Embryonic facial prominence (tissue), 1 donor: ENCODE measurements around the gene GPR142.

Experiments
- DNase-seq: peaks from one replicate; pipeline ENCODE4 v3.0.0-alpha.2; 2016; ENCODE audit errors: extremely low spot score

GPR142 gene

DNA sequence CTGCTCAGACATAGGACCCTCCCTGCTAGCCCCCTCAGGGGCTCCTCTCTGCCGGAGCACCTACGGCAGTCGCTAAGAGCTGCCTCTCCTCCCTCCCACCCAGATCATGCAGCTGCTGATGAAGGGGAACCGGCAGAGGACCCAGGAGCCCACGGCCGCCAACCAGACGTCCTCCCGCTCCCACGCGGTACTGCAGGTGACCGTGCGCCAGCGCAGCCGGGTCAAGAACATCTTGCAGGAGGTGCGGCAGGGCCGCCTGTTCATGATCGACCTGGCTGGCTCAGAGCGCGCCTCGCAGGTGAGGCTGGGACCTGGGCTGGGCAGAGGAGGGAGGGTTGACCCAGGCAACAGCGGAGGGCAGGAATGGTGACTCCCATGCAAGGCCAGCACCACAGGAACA lies 22.6 kb upstream of the GPR142 start:
- no peak for DNase-seq

DNA sequence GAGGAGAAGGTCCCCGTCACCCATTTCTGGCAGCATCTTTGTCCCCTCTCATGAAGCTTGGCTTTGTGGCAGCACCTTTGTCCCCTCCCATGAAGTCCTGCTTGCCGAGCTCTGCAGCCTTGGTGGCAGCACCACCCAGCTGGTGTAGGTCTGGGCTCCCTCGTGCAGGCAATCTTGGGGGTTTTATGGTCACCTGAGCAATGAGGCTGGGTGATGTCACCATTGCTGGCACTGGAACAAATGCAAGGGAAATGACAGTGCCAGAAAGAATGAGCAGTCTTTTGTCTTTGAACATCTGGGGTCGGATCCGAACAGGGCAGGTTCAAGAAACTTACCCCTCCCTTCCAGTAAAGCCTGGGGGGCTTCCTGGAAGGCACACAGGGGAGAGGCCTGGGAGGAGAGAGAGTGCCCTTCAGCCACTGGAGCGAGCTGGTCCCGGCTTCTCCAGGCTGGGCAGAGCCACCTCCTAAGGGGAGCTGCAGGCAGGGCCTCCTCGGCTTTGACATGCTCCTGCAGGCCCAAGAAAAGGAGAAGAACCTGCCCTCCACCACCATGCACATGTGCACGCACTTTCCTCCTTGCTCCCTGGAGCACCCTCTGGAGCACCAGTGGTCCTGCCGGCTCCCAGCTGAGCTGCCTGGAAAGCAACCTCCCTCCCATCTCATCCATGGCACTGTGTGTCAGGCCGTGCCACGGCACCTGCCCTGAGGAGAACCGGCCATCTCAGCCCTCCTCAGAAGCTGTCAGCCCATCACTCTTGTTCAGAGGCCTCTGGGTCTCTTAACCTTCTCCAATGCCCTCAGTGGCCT lies 21.7 kb upstream of the GPR142 start:
- DNase-seq = no peak

DNA sequence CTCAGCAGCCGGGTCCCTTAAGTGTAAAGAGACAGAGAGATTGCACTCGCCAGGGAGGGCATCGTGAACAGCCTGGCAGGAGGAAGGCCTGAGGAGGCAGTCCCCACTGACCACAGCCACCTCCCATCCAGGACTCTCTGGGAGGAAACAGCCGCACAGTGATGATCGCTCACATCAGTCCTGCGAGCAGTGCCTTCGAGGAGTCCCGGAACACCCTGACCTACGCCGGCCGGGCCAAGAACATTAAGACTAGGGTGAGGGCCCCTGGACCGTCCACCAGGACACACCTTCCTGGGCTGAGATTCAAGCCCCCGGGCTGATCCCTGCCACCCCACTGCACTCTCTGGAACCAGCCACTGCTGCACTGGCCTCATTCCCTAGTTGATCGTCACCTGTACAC lies 19.7 kb upstream of the GPR142 start:
- no peak for DNase-seq

DNA sequence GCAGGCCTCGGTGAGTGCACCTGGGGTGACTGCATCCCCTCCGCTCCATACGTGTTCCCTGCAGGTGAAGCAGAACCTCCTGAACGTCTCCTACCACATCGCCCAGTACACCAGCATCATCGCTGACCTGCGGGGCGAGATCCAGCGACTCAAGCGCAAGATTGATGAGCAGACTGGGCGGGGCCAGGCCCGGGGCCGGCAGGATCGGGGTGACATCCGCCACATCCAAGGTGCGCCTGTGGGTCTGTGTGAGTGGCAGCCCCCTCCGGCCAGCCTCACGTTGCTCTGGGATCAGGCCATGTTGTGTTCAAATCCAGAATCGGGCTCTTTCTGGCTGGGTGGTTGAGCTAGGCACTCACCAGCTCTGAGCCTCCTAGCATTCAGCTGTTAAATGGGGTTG lies 18.2 kb upstream of the GPR142 start:
- no peak for DNase-seq

DNA sequence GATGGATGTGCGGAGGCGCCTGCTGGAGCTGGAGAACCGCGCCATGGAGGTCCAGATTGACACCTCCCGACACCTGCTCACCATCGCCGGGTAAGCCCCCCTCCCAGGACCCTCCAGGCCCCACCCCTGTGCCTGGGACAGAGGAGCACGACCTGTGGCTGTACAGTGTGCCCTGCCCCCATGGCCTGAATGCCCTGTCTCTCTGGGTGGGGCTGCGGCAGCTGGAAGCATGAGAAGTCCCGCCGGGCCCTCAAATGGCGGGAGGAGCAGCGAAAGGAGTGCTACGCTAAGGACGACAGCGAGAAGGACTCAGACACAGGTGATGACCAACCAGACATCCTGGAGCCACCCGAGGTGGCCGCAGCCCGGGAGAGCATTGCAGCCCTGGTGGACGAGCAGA lies 16.8 kb upstream of the GPR142 start:
- no peak for DNase-seq

DNA sequence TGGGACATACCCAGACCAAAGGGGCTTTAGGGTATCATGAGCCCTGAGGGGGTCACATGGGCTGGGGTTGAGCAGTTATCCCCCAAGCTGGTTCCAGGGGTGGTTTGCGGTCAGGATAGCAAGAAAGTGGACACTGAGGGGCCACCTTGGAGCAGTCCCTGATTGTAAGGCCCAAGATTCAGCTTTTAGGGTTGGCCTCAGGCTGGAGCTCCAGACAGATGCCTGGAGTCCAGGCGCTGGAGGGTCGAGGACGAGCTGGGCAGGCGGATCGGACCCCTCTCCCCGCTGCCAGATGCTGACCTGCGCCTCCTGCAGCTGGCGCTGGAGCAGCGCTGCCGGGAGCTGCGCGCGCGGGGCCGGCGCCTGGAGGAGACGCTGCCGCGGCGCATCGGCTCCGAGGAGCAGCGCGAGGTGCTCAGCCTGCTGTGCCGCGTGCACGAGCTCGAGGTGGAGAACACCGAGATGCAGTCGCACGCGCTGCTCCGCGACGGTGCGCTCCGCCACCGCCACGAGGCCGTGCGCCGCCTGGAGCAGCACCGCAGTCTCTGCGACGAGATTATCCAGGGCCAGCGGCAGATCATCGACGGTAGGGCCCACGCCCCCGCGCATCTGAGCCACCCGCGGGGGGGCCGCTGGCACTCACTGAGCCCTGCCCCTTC lies 15.6 kb upstream of the GPR142 start:
- no peak for DNase-seq

DNA sequence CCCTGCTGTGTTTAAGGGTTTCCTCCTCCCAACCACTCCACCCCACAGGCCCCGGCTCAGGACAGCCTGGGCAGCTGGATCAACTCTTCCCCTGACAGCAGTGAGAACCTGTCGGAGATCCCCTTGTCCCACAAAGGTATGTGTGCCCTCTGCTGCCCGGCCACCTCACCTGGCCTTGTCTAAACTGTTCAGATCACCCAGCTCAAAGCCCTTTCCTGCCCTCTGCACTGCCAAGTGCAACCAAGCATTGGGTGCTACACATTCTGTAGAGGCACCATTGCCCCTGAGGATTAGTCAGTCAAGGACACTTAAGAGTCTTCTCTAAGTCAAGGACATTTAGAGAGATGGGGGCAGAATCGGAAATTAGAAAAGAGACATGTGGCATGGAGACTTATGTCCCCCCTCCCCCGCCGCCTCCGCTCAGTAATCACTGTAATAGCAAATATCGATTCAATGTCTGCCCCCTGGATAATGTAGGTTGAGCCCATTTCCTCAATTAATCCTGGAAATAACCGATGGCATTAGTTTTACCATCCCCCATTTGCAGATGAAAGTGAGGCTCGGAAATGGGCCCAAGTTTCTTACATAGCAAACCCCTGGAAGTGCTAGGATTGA lies 13.8 kb upstream of the GPR142 start:
- DNase-seq = no peak

DNA sequence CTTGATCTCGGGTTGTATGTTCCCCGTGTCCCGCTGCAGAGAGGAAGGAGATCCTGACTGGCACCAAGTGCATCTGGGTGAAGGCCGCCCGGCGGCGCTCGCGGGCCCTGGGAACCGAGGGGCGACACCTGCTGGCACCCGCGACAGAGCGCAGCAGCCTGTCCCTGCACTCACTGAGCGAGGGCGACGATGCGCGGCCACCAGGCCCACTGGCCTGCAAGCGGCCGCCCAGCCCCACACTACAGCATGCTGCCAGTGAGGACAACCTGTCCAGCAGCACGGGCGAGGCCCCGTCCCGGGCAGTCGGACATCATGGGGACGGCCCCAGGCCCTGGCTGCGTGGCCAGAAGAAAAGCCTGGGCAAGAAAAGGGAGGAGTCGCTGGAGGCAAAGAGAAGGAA lies 13.2 kb upstream of the GPR142 start:
- DNase-seq = no peak

DNA sequence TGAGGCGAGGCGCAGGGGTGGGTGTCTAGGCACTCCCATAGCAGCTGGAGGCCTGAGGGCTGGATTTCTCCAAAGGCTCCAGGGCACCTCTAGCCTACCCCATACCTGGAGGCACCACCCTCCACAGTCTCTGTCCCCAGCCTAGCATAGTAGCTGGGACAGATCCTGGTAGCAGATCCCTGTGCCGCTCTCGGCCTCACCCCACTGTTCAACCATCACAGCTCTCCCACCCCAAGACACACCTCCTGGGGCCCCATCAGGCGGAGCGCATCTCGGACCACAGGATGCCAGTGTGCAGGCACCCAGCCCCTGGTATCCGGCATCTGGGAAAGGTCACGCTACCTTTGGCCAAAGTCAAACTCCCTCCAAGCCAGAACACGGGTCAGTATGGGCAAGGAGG lies 12.7 kb upstream of the GPR142 start:
- no peak for DNase-seq

DNA sequence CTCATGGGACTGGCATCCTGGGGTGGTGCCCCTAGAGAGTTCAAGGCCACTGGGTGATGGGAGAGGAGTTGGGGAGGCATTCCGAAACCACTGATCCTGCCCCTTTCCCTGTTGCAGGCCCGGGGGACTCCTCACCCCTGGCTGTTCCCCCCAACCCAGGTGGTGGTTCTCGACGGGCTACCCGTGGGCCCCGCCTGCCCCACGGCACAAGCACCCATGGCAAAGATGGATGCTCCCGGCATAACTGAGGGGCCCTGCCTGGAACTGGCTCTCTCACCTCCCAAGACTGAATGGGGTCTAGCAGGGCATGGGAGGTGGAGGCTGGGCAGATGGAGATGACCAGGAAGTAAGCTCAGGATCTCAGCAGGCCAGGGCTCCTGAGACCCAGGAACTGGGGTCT lies 12.2 kb upstream of the GPR142 start:
- no peak for DNase-seq

DNA sequence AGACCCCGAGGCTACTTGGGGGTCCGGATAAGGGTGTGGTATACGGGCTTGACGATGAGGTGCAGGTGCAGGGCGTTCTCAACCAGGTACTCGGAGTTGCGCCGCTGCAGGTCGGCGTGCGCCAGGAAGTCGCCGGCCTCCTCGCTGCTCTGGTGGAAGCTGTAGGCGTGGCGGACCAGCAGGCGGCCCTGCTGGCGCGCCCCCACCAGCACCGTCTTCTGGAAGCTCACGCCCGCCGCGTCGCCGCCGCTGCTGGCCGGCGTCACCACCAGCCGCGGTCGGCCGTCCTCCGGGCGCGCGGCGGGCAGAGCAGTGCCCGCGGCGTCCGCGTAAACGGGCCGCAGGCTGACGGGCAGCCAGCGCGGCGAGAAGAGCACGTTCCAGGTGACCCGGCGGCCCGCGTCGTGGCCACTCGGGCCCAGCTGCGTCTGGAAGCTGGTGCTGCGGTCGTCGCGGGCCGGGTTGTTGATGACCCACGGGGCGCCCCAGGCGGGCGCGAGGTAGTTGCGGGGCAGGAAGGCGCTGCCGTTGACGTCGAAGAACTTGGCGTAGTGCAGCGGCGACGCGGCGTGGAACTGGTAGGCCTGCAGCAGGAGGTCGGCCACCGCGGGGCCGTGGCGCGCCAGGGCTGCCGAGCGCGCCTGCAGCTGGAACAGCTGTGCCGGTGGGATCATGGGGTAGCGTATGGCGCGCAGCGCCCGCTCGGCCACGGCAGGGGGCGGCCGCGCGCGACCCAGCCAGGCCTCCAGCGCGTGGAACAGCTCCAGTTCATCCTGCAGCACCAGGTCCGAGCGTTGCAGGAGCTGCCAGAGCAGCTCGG lies 10.4 kb upstream of the GPR142 start:
- DNase-seq = no peak

DNA sequence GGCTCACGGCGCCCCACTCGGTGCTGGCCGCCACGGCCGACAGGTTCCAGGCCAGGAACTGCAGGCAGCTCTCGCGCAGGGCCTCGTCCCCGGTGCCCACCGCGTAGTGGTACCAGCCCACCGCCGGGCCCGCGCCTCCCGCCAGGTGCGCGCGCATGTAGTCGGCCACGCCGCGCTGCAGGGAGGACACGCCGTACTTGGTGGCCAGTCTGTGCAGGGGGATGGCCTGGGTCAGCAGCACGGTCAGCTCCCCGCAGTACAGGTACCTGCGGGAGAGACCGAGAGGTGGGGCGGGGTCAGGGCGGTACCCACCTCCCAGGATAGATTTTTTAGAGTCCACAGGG lies 9.9 kb upstream of the GPR142 start:
- DNase-seq = no peak

DNA sequence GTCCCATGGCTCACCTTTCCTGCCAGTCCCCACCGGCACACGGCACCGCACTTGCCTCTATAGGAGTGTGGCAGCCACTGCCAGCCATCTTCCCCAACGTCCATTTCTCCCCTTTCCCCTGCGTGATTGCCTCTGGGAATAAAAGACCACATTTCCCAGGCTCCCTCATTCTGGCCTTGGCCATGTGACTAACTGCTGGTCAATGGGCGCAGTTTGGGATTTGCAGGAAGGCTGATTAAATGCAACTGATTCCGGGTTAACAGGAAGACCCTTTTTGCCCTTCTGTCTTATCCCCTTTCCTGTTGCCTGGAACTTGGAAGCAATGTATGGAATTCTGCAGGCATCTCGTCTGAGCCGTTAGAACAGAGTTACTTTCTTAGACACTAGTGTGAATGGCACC lies 8.6 kb upstream of the GPR142 start:
- no peak for DNase-seq

DNA sequence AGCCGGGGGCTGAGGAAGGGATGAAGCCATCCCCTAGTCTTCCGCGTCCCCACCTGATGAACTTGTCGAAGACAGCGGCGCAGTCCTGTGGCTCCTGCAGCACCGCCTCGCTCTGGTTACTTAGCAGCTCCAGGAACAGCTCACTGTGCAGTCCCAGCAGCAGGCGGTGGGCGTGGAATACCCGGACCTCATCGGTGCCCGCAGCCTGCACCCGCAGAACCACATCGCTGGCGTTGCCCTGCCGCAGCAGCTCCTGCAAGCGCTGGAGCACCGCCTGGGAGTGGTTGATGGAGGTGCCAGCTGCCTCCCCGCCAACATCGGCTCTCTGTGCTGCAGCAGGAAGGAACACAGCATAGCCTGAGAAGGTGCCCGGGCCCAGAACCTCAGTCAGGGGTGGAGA lies 7.4 kb upstream of the GPR142 start:
- no peak for DNase-seq

DNA sequence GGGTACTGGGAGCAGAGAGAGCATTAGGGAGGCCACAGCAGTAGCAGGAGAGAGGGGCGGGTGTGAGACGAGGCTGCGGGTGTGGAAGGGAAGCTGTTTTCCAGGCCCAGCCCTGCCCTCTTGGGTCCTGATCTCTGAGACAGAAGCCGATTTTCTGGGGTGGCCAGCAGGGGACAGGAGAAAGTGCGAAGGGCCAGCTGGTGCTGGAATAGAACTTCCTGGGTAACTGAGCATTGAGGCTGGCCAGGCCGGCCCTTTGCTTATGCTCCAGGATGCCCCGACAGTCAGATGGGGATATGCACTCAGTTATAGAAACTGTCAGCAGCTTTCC lies 6.4 kb upstream of the GPR142 start:
- no peak for DNase-seq

DNA sequence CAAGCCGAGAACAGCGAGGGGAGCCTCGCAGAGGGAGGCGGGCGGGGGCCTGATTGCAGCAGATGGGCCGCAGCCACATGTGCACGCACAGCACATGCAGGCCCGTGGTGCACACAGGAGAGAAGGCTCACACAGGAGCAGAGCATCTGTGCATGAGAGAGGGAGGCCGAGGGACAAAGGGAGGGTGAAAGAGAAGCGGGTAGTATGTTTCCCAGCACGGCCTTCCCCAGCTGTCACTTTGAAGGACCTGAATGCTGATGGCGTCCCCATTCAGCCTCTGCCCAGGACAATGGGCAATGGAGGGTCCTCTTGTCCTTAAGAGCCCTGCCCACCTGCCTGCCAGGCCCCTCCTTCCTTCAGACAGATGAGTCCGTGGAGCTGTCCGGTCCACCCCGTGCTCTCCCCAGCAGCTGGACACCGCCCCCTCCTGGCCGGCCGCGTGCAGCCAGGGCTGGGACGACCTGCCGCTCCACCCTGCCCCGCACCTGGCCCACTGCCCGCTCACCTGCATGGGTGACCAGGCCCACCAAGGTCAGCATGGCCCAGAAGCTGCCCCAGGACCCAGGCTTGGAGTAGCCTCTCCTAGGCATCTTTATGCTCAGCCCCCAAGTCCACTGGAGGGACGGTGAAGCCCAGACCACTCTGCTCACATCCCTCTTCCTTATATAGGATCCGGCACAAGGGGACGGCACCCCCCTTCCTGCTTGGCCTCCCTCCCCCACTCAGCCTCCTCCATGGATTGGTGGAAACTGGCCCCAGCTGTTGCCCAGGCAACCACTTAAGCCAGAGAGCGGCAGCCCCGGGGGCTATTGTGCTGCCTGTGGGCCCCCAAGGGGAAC lies 5.9 kb upstream of the GPR142 start, which contains the start of gene BTBD17:
Gene BTBD17, minus strand, starts transcription at position 639 of the 839 bp plus-strand sequence. Its CDS starts 49 bp downstream, at position 590.
- DNase-seq = no peak

DNA sequence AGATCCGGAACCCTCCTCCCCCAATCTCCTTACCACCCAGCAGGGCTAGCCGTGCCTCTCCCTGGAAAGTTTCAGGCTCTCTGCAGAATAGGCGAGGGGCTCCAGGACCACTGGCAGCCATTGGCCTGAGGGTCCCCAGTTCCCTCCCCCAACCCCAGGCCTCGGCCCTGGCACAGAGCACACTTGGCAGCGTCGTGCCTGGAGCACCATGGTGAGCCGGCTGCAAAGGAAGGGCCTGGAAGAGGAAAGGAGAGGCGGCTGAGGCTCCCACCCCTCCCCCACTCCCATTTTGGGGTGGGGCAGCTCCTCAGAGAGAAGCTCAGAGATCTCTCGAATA lies 5.3 kb upstream of the GPR142 start:
- DNase-seq = no peak

DNA sequence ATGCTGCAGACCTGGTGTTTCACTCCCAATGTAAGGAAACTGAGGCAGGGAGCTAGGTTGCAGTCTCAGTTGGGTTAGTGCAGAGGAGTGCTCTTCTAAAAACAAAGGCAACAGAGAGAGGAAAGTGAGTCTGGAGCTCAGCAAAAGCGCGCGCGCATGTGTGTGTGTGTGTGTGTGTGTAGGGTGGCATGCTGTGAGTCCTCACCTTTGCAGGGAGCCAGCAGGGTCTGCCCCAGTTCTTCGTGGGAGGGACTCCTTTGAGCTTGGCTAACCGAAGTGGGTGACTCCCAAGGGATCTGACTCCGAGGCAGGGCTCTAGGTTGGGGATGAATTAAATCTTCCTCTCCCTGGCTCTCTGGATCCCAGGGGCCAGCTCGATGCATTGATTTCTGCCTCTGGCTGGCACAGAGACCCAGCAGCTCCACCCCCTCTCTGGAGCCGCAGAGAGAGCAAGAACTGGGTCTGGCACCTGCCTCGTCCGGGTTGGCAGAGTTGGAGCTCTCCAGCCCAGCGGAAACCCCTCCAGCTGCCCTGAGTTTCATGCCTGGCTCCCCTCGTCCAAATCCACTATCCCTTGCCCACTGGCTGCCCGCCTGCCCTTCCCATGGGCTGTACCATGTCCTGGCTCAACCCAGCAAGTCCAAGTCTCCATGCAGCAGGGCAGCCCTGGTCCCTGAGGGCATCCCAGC lies 4.4 kb upstream of the GPR142 start:
- no peak for DNase-seq

DNA sequence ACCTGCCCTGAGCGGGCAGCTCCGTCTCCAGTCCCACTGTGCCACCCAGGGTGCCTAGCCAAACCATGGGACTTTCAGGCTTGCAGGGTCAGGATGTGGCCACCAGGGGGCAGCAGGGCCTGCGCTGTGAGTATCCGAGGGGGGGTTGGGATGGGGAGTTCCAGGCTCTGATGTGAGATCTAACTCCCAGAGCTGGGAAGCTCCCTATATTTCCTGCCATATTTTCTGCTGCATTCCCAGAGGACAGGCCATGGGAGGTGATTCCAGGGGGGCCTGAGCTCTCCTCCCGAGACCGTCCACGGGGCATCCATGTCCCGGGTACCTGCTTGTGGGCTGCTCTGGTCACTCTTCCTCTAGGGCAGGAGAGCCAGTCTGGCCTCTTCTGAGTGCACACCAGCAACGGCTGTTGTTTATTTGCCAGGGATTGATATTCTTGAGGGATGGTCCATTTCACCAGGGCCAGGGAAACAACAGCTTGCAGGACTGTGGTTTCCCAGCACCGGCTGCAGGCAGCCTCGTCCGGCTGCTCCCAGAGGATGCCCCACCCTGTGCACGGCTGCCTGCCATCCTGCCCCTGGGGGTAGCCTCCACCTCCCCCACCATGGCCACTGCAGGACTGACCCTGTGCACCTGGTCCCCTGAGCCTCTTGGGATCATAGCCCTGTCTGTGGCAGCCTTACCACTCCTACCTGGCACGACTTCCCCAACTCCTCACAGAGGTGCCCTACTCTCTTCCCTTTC lies 1.2 kb downstream of the GPR142 start:
- DNase-seq = no peak

DNA sequence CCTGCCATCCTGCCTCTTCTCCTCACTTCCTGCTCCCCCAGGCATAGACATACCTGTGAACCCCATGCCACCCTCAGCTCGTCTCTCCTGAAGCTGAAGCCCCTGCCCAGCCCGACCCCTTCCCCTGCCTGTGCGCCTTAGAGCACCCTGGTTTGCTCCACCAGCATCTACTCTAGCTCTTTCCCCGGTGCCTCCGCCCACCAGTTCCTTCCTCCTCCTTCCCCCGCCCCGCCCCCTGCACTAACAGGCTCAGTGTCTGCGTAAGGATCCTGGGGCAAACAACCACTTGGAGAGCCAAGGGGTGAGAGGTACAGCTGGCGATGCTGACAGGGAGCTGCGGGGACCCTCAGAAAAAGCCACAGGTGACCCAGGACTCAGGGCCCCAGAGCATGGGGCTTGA lies 1.9 kb downstream of the GPR142 start:
- DNase-seq = no peak
